ENCODE measurements around the gene SIGMAR1.

The SIGMAR1 gene

GRCh38 chr9:34637356-34638137, at the start of gene SIGMAR1:
Gene SIGMAR1 (minus strand): TSS chr9:34637787. CDS start chr9:34637697, 90 bp downstream.
- Mint-ChIP-seq H3K27me3 (peaks cover 2% of the 10 kb centered on the region), H3K27ac (peak within 1 kb of the TSS; percentile 98), H3K9me3 (no peaks in the 10 kb centered on the region), H3K36me3 (ENCODE audit: low read depth) (peaks cover 15% of the 10 kb centered on the region), H3K4me3 (peak within 1 kb of the TSS; percentile 91), H3K4me1 (ENCODE audit: low read depth) (peaks cover 39% of the 10 kb centered on the region)
- intact Hi-C loops (cut with micrococcal nuclease), result loop anchor here (1.0 kb wide), 1 partner anchor 28 kb away; no protein-coding TSS in a partner anchor

GRCh38 chr9:34686732-34687131, 49.1 kb upstream of the SIGMAR1 start:
- intact Hi-C loops (cut with micrococcal nuclease), result no loop called here
- Mint-ChIP-seq H3K4me1 (ENCODE audit: low read depth) (peaks cover 33% of the 10 kb centered on the region), H3K9me3 (no peaks in the 10 kb centered on the region), H3K4me3 (no peak overlapping the region), H3K27ac (no peak overlapping the region), H3K27me3 (peaks cover 14% of the 10 kb centered on the region), H3K36me3 (ENCODE audit: low read depth) (no peaks in the 10 kb centered on the region)

GRCh38 chr9:34686231-34686630, 48.6 kb upstream of the SIGMAR1 start:
- H3K4me1 Mint-ChIP-seq (ENCODE audit: low read depth), result peaks cover 33% of the 10 kb centered on the region
- no peak overlapping the region for H3K27ac Mint-ChIP-seq

DNA sequence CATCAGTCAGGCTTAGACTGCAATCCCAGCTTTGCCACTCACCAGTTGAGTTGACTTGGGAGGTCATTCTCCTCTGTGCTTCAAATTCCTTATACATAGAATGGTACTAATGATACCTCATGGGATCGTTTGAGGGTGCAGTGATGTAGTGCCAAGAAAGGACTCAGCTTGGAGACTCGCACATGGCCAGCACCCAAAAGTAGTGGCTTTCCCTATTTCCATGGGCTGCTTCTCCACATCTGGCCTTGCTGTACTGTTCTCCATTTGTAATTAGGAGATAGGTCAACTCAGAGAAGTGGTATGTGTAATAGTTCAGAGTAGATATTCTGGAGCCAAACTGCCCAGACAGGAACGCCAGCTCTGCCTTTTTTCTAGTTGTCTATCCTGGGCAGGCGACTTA, 48.0 kb upstream of the SIGMAR1 start:
- peaks cover 7% of the 10 kb centered on the region for H3K27me3 Mint-ChIP-seq
- H3K36me3 Mint-ChIP-seq (ENCODE audit: low read depth), result no peaks in the 10 kb centered on the region
- intact Hi-C loops (cut with micrococcal nuclease), result no loop called here
- no peaks in the 10 kb centered on the region for H3K9me3 Mint-ChIP-seq
- H3K4me1 Mint-ChIP-seq (ENCODE audit: low read depth), result peaks cover 27% of the 10 kb centered on the region
- no peak overlapping the region for H3K4me3 Mint-ChIP-seq
- H3K27ac Mint-ChIP-seq, result no peak overlapping the region

More at GRCh38 chr9:34686231-34686630, 48.6 kb upstream of the SIGMAR1 start:
- H3K4me3 Mint-ChIP-seq, result no peak overlapping the region
- H3K27me3 Mint-ChIP-seq, result peaks cover 13% of the 10 kb centered on the region
- no peaks in the 10 kb centered on the region for H3K9me3 Mint-ChIP-seq
- no peaks in the 10 kb centered on the region for H3K36me3 Mint-ChIP-seq (ENCODE audit: low read depth)
- intact Hi-C loops (cut with micrococcal nuclease), result no loop called here

- H3K9me3 Mint-ChIP-seq, result no peaks in the 10 kb centered on the region
- no peaks in the 10 kb centered on the region for H3K36me3 Mint-ChIP-seq (ENCODE audit: low read depth)
- peaks cover 27% of the 10 kb centered on the region for H3K4me1 Mint-ChIP-seq (ENCODE audit: low read depth)
- H3K4me3 Mint-ChIP-seq, result no peak overlapping the region
- H3K27ac Mint-ChIP-seq, result no peak overlapping the region
- intact Hi-C loops (cut with micrococcal nuclease), result no loop called here
- H3K27me3 Mint-ChIP-seq, result peaks cover 3% of the 10 kb centered on the region
These were observed 47.2 kb upstream of the SIGMAR1 start for GRCh38 chr9:34684816-34685215.

GRCh38 chr9:34684145-34684544, 46.6 kb upstream of the SIGMAR1 start:
- Mint-ChIP-seq H3K9me3 (no peaks in the 10 kb centered on the region), H3K27ac (no peak overlapping the region), H3K4me3 (no peak overlapping the region), H3K36me3 (ENCODE audit: low read depth) (no peaks in the 10 kb centered on the region), H3K4me1 (ENCODE audit: low read depth) (peaks cover 27% of the 10 kb centered on the region), H3K27me3 (no peaks in the 10 kb centered on the region)
- intact Hi-C loops (cut with micrococcal nuclease), result no loop called here

- Mint-ChIP-seq H3K4me1 (ENCODE audit: low read depth) (no peaks in the 10 kb centered on the region), H3K36me3 (ENCODE audit: low read depth) (no peaks in the 10 kb centered on the region), H3K4me3 (no peak overlapping the region), H3K9me3 (no peaks in the 10 kb centered on the region), H3K27ac (no peak overlapping the region), H3K27me3 (no peaks in the 10 kb centered on the region)
- intact Hi-C loops (cut with micrococcal nuclease), result loop anchor here (1.0 kb wide), 1 partner anchor 26 kb away; no protein-coding TSS in a partner anchor
These were observed 38.3 kb upstream of the SIGMAR1 start for GRCh38 chr9:34675869-34676268.

GRCh38 chr9:34675048-34675714, 37.6 kb upstream of the SIGMAR1 start:
- Mint-ChIP-seq H3K4me1 (ENCODE audit: low read depth) (no peaks in the 10 kb centered on the region), H3K9me3 (no peaks in the 10 kb centered on the region), H3K27me3 (no peaks in the 10 kb centered on the region), H3K36me3 (ENCODE audit: low read depth) (no peaks in the 10 kb centered on the region), H3K27ac (no peak overlapping the region), H3K4me3 (no peak overlapping the region)
- intact Hi-C loops (cut with micrococcal nuclease), result loop anchor here (1.0 kb wide), 1 partner anchor 27 kb away; no protein-coding TSS in a partner anchor

GRCh38 chr9:34674440-34674839, 36.9 kb upstream of the SIGMAR1 start:
- H3K4me1 Mint-ChIP-seq (ENCODE audit: low read depth), result no peaks in the 10 kb centered on the region
- intact Hi-C loops (cut with micrococcal nuclease), result no loop called here
- H3K27me3 Mint-ChIP-seq, result no peaks in the 10 kb centered on the region
- no peak overlapping the region for H3K27ac Mint-ChIP-seq
- H3K9me3 Mint-ChIP-seq, result peaks cover 3% of the 10 kb centered on the region
- H3K4me3 Mint-ChIP-seq, result no peak overlapping the region
- H3K36me3 Mint-ChIP-seq (ENCODE audit: low read depth), result peaks cover 2% of the 10 kb centered on the region

GRCh38 chr9:34671307-34671706, 33.7 kb upstream of the SIGMAR1 start:
- intact Hi-C loops (cut with micrococcal nuclease), result no loop called here
- Mint-ChIP-seq H3K4me1 (ENCODE audit: low read depth) (peaks cover 16% of the 10 kb centered on the region), H3K4me3 (no peak overlapping the region), H3K36me3 (ENCODE audit: low read depth) (peaks cover 10% of the 10 kb centered on the region), H3K27ac (no peak overlapping the region), H3K9me3 (peaks cover 11% of the 10 kb centered on the region), H3K27me3 (no peaks in the 10 kb centered on the region)

- intact Hi-C loops (cut with micrococcal nuclease), result loop anchor here (5.0 kb wide), 1 partner anchor 402 kb away; the partner anchor contains the start of gene VCP
- peaks cover 10% of the 10 kb centered on the region for H3K36me3 Mint-ChIP-seq (ENCODE audit: low read depth)
- H3K27ac Mint-ChIP-seq, result no peak overlapping the region
- no peaks in the 10 kb centered on the region for H3K27me3 Mint-ChIP-seq
- peaks cover 20% of the 10 kb centered on the region for H3K4me1 Mint-ChIP-seq (ENCODE audit: low read depth)
- peaks cover 11% of the 10 kb centered on the region for H3K9me3 Mint-ChIP-seq
- H3K4me3 Mint-ChIP-seq, result no peak overlapping the region
These were observed 32.4 kb upstream of the SIGMAR1 start for GRCh38 chr9:34669809-34670562.

DNA sequence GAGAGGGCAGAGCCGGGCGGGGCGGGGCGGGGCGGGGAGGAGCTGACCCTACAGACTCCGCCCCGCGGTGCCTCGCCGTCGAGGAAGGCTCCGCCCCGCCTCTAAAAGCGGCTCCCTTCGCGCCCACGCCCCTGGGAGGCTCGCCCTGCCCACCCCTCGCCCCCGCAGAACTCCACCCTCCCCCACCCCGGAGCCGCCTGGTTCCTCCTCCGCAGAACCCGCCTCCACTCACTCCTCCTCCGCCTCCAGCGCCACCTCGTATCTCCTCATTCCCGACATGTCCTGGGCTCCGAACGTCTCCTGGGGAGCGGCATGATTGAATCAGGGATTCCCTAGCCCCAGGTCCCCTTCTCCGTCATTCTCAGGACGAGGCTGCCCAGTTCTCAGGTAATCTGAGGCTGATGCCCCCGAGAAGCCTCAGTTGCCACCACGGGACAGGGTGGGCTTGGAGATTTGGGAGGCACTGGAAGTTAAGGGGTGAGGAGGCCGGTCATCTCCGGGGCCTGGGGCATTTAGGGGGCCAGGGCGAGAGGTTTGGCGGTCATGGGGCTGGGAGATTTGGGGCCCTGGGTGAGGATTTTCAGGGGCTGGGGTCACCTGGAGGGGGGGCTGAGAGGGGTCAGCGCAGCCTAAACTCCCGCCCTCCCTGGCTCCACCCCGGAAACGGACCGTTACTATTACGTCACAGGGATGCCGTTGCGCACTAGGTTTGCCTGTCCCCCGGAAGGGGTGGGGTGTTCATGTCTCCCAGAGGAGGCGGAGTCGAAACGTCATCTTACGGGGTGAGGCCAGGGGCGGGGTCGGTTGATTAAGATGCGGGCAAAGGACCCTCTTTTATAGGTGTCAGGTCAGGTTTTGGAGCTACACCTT, 28.0 kb upstream of the SIGMAR1 start:
- peaks cover 11% of the 10 kb centered on the region for H3K9me3 Mint-ChIP-seq
- no peaks in the 10 kb centered on the region for H3K27me3 Mint-ChIP-seq
- H3K4me3 Mint-ChIP-seq, result peak overlapping the region; percentile 81
- H3K27ac Mint-ChIP-seq, result peak overlapping the region; percentile 91
- H3K36me3 Mint-ChIP-seq (ENCODE audit: low read depth), result peaks cover 10% of the 10 kb centered on the region
- H3K4me1 Mint-ChIP-seq (ENCODE audit: low read depth), result peaks cover 35% of the 10 kb centered on the region
- intact Hi-C loops (cut with micrococcal nuclease), result loop anchor here (1.0 to 5.0 kb wide), 2 partner anchors 28 to 407 kb away; partner anchors contain the start of genes SIGMAR1 and VCP

GRCh38 chr9:34665067-34665380, 27.4 kb upstream of the SIGMAR1 start:
- no peaks in the 10 kb centered on the region for H3K27me3 Mint-ChIP-seq
- H3K36me3 Mint-ChIP-seq (ENCODE audit: low read depth), result peaks cover 10% of the 10 kb centered on the region
- H3K4me3 Mint-ChIP-seq, result peak overlapping the region; percentile 81
- peaks cover 11% of the 10 kb centered on the region for H3K9me3 Mint-ChIP-seq
- H3K27ac Mint-ChIP-seq, result peak overlapping the region; percentile 91
- intact Hi-C loops (cut with micrococcal nuclease), result loop anchor here (1.0 to 5.0 kb wide), 2 partner anchors 28 to 407 kb away; partner anchors contain the start of genes SIGMAR1 and VCP
- H3K4me1 Mint-ChIP-seq (ENCODE audit: low read depth), result peaks cover 35% of the 10 kb centered on the region

Measured in dendritic cell treated with granulocyte-macrophage colony-stimulating factor and Interleukin-4, amounts not matched to agents 40 ng/mL and 50 ng/mL, for 4 days (primary cell).